Measurements from ENCODE around the gene GNB1L.

DNA sequence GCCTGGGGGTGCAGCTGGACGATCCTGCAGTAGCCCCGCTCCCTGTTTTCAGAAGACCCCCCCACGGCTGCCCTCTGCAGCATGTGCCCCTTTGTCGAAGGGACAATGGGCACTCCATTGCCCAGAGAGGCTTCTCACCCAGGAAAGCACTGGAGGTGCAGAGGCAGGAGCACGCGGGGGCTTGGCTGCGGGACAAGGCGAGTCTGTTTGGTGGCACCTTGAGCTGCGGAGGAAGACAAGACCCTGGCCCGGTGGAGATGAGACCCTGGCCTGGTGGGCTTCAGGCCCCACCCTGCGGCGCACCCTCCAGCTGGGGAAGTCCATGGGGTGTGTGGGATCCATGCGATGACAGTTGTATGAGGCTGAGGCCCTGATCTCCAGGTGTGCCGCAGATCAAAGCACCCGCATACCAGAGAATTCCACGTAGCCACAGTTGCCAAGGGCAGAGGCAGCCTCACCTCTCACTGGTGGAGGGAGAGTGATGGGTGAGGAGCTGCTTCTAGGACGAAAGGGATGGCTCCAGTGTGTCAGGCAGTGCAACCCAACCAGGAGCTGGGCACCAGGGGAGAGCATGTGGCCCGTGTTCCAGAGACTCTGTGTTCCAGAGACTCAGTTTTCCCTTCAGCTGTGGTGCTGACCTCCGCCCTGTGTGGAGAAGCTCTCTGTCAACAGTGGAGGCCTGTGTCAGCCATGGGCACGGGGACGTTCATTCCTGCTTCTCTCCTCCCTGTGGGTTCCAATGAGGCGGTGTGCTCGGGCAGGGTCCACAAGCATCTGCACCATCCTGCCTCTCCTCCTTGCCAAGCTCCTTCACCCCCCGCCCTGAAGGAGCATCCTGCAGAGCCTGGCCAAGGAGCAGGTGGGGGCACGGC, 84.1 kb downstream of the GNB1L start:
- TF ChIP-seq, protein P1, sequence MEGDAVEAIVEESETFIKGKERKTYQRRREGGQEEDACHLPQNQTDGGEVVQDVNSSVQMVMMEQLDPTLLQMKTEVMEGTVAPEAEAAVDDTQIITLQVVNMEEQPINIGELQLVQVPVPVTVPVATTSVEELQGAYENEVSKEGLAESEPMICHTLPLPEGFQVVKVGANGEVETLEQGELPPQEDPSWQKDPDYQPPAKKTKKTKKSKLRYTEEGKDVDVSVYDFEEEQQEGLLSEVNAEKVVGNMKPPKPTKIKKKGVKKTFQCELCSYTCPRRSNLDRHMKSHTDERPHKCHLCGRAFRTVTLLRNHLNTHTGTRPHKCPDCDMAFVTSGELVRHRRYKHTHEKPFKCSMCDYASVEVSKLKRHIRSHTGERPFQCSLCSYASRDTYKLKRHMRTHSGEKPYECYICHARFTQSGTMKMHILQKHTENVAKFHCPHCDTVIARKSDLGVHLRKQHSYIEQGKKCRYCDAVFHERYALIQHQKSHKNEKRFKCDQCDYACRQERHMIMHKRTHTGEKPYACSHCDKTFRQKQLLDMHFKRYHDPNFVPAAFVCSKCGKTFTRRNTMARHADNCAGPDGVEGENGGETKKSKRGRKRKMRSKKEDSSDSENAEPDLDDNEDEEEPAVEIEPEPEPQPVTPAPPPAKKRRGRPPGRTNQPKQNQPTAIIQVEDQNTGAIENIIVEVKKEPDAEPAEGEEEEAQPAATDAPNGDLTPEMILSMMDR (conservative IDR thresholded peaks at IDR 0.05 in 1 of 2, IDR thresholded peaks at IDR 0.05 in 1 of 2; ENCODE audit: extremely low read depth in 1 of 2, insufficient read depth in 1 of 2, low read depth in 1 of 2, low read length in 2 of 2) = no peak
- TF ChIP-seq EZH2 (IDR thresholded peaks at IDR 0.05; ENCODE audit: borderline replicate concordance, low read length) = no peak
